HG03565 (cell line): ENCODE data around the gene TECR.
A peak's percentile ranks its signal among the peaks of the same experiment; 100 is the strongest.
"Not testable (repeated sequence)": the region's sequence is repeated elsewhere in the genome, so short reads cannot be mapped to it uniquely, and the experiment has no call there.

ENCODE experiments used
- ATAC-seq: cut with Tn5 transposase; IDR thresholded peaks from one replicate; pipeline ENCODE4 v1.9.1; 2021; ENCODE audit warnings: mild to moderate bottlenecking, moderate library complexity; ENCODE audit not compliant: unreplicated experiment

TECR gene

GRCh38 chr19:14533450-14533849 lies 4.1 kb downstream of the TECR start:
- no peak for ATAC-seq

- ATAC-seq: no peak
Observed at GRCh38 chr19:14536926-14537692, 7.7 kb downstream of the TECR start.

- no peak for ATAC-seq
Observed at GRCh38 chr19:14540741-14541525, 11.5 kb downstream of the TECR start.

- ATAC-seq: not testable (repeated sequence)
Observed at GRCh38 chr19:14541979-14542378, 12.6 kb downstream of the TECR start.

GRCh38 chr19:14542711-14543328 lies 13.4 kb downstream of the TECR start:
- ATAC-seq: no peak

- ATAC-seq: no peak
Observed at GRCh38 chr19:14544047-14544446, 14.7 kb downstream of the TECR start.

GRCh38 chr19:14544977-14545715 lies 15.8 kb downstream of the TECR start:
- no peak for ATAC-seq

- ATAC-seq: no peak
Observed at GRCh38 chr19:14545716-14546082, 16.3 kb downstream of the TECR start.

- no peak for ATAC-seq
Observed at GRCh38 chr19:14550201-14550754, 20.9 kb downstream of the TECR start.

GRCh38 chr19:14551134-14552005 lies 22.0 kb downstream of the TECR start:
- not testable (repeated sequence) for ATAC-seq

GRCh38 chr19:14552006-14552360 lies 22.6 kb downstream of the TECR start:
- ATAC-seq: not testable (repeated sequence)

GRCh38 chr19:14553042-14553938 lies 23.9 kb downstream of the TECR start:
- ATAC-seq: no peak

- no peak for ATAC-seq
Observed at GRCh38 chr19:14553939-14554243, 24.5 kb downstream of the TECR start.

GRCh38 chr19:14554382-14554812 lies 25.0 kb downstream of the TECR start:
- ATAC-seq: no peak

- peak; percentile 6 for ATAC-seq
Observed at GRCh38 chr19:14555918-14556661, 26.7 kb downstream of the TECR start.

GRCh38 chr19:14556662-14557188 lies 27.3 kb downstream of the TECR start:
- ATAC-seq: peak; percentile 45

- ATAC-seq: no peak
Observed at GRCh38 chr19:14558370-14559066, 29.1 kb downstream of the TECR start.
